ENCODE measurements around the gene SLC66A2.
A peak's percentile ranks its signal among the peaks of the same experiment; 100 is the strongest.

SLC66A2 gene

DNA sequence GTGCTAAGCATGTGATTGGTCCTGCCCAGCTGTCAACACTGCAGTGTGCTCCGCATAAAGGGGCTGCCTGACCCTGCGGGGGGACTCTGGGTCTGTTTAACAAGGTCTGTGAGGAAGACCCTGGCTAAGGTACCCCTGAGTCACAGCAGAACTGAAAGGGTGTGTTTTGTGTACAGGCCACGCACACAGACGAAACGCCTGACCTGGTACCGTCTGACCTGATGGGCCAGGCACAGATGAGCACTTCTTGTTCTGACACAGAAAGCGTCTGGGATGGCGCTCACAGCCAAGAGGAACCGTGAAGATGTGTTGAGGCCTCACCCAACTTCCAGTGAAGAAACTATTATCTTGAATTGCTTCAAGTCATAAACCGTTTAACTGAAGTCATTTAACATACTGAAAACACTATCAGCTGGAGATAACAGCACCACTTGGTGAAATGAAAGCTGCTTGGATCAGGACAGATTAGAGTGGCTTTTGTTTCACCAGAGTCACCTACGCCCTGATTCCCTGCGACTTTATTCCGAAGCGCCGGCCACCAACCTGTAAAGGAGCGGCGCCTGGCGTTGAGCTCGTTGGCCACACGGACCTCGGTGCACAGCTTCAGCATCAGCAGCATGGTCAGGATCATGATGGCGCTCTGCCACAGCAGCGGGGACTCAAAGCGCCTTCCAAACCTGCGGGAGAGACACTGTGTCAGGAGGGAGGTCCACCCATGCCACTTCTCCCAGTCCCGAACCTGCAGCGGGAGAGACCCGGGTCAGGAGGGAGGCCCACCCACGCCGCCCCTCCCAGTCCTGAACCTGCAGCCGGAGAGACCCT lies 8.5 kb downstream of the SLC66A2 start:
- peaks cover 83% of the 10 kb centered on the region for H3K4me1 Mint-ChIP-seq (ENCODE audit: low read depth)
- intact Hi-C loops (cut with micrococcal nuclease), result no loop called here
- peaks cover 100% of the 10 kb centered on the region for H3K36me3 Mint-ChIP-seq (ENCODE audit: low read depth)
- no peak overlapping the region for H3K4me3 Mint-ChIP-seq
- H3K27ac Mint-ChIP-seq, result peak overlapping the region; percentile 84
- no peaks in the 10 kb centered on the region for H3K9me3 Mint-ChIP-seq
- H3K27me3 Mint-ChIP-seq, result no peaks in the 10 kb centered on the region

GRCh38 chr18:79942211-79942610 lies 9.2 kb downstream of the SLC66A2 start:
- intact Hi-C loops (cut with micrococcal nuclease), result no loop called here

DNA sequence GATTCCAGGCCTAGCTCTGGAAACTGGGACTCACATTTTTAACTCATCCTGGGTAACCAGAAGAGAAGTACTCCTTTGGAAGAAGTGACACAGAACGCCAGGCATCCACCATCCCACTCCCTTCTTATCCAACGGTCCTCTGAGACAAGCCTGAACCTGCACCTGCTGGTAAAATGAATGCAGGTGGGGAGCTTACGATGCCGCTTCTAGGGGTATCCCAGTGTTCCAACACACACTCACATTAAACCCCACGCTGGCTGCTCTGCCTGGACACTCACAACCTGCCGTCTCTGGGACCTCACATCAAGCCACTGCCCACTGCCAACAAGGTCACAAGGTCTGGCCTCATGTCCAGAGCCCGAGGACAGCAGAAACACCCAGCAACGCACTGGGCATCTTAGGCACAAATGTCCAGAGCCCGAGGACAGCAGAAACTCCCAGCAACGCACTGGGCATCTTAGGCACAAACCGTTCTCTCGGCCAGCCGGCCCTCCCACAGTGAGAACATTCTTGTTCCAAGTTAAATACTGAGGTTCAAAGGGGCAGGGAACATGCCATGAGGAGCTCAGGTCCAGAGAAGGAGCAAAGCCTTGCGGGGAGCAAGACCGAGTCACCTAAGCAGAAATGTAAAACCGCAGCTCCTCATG lies 9.9 kb downstream of the SLC66A2 start:
- Mint-ChIP-seq H3K4me1 (ENCODE audit: low read depth) (peaks cover 84% of the 10 kb centered on the region), H3K27me3 (no peaks in the 10 kb centered on the region), H3K36me3 (ENCODE audit: low read depth) (peaks cover 100% of the 10 kb centered on the region), H3K27ac (peak overlapping the region; percentile 84), H3K4me3 (no peak overlapping the region), H3K9me3 (no peaks in the 10 kb centered on the region)
- intact Hi-C loops (cut with micrococcal nuclease), result no loop called here

More at GRCh38 chr18:79942211-79942610, 9.2 kb downstream of the SLC66A2 start:
- peaks cover 100% of the 10 kb centered on the region for H3K36me3 Mint-ChIP-seq (ENCODE audit: low read depth)
- H3K4me3 Mint-ChIP-seq, result no peak overlapping the region
- peak overlapping the region; percentile 84 for H3K27ac Mint-ChIP-seq
- H3K27me3 Mint-ChIP-seq, result no peaks in the 10 kb centered on the region
- no peaks in the 10 kb centered on the region for H3K9me3 Mint-ChIP-seq
- peaks cover 83% of the 10 kb centered on the region for H3K4me1 Mint-ChIP-seq (ENCODE audit: low read depth)

DNA sequence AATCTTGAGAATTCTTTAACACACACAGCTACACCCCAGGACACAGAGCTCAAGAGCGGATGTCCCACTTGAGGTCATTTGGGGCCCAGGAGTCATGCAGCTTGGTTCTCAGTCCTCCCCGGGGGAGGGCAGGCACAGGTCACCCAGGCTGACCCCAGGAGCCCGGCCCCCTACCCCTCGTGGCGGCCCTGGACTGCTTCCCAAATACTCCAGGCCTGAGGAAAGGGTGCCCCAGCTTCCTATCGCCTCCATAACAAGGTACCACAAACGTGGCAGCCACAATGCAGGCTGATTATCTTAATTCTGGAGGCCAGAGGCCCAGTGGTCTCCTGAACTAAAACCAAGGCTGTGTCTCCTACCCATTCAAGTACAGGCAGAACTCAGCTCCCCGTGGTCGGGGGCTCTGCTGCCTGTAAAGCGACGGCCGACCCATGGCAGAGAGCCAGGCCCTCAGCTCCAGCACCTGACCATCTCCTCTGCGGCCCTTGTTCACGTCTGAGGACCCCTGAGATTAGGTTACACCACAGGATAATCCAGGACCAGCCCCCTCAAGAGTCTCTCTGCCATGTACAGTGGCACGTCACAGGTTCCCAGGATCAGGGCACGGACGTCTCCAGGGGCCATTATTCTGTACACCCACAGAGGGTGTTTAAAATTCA lies 10.5 kb downstream of the SLC66A2 start:
- Mint-ChIP-seq H3K27me3 (no peaks in the 10 kb centered on the region), H3K36me3 (ENCODE audit: low read depth) (peaks cover 100% of the 10 kb centered on the region), H3K9me3 (peaks cover 3% of the 10 kb centered on the region), H3K4me3 (no peak overlapping the region), H3K4me1 (ENCODE audit: low read depth) (peaks cover 85% of the 10 kb centered on the region), H3K27ac (no peak overlapping the region)
- intact Hi-C loops (cut with micrococcal nuclease), result no loop called here

DNA sequence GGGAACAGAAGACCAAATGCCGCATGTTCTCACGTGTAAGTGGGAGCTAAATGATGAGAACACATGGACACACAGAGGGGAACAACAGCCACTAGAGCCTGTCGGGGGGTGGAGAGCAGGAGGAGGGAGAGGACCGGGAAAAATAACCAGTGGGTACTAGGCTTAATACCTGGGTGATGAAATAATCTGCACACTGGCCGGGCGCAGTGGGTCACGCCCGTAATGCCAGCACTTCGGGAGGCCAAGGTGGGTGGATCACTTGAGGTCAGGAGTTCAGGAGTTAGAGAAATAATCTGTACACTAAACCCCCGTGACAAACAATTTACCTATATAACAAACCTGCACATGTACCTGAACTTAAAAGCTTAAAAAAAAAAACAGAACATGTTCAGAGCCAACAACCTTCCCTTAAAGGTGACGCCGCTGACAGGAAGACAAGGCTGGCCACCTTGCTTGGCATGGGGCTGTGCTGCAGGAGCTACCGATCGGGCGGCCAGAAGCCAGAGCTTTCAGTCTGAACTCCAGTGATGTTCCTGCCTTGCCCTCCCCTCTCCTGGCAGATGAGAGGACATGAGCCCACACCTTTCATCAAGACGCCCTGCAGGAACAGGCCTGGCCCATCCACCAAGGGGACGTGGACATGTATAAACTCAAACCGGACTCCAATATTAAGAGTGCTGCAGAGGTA lies 11.2 kb downstream of the SLC66A2 start:
- peaks cover 9% of the 10 kb centered on the region for H3K9me3 Mint-ChIP-seq
- intact Hi-C loops (cut with micrococcal nuclease), result no loop called here
- H3K4me1 Mint-ChIP-seq (ENCODE audit: low read depth), result peaks cover 85% of the 10 kb centered on the region
- no peak overlapping the region for H3K4me3 Mint-ChIP-seq
- H3K36me3 Mint-ChIP-seq (ENCODE audit: low read depth), result peaks cover 100% of the 10 kb centered on the region
- no peak overlapping the region for H3K27ac Mint-ChIP-seq
- no peaks in the 10 kb centered on the region for H3K27me3 Mint-ChIP-seq

DNA sequence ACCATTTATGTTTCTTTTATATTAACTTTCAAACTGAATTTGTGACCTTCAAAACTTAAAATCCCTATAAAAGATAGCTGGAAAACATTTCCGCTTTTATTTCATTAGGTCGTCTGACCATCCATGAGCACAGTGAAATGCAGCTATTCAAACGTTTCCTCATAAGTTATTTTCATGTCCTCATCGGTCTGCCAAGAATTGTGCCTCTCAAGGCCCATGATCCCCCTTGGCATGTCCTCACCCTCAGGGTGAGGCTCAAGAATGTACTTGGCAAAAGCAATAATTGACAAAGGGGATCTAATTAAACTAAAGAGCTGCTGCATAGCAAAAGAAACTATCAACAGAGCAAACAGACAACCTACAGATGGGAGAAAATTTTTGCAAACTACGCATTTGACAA lies 12.4 kb downstream of the SLC66A2 start:
- H3K9me3 Mint-ChIP-seq, result peaks cover 9% of the 10 kb centered on the region
- intact Hi-C loops (cut with micrococcal nuclease), result loop anchor here (10.0 kb wide), 1 partner anchor 46 kb away; the partner anchor contains the start of gene TXNL4A
- H3K27me3 Mint-ChIP-seq, result no peaks in the 10 kb centered on the region
- H3K27ac Mint-ChIP-seq, result no peak overlapping the region
- H3K4me1 Mint-ChIP-seq (ENCODE audit: low read depth), result peaks cover 85% of the 10 kb centered on the region
- H3K36me3 Mint-ChIP-seq (ENCODE audit: low read depth), result peaks cover 98% of the 10 kb centered on the region
- no peak overlapping the region for H3K4me3 Mint-ChIP-seq

DNA sequence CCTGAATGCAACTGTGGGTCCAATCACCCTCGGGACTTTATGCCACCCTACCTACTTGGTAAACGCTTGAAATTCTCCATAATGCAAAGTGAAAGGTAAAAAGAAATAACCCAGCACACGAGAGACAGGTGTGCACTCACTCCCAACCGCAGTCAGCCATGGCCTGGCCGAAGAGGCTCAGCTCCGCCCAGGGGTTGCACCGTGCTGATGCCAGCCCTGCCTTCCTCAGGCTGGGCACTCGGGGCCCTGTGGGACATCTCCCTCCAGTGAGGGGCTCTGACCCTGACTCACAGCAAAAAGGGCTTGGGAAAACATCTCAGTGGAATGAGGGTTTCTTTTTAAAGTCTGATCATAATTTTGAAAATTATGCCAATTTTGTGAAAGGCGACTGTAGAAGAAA lies 13.3 kb downstream of the SLC66A2 start:
- Mint-ChIP-seq H3K27me3 (no peaks in the 10 kb centered on the region), H3K9me3 (peaks cover 10% of the 10 kb centered on the region), H3K4me3 (no peak overlapping the region), H3K4me1 (ENCODE audit: low read depth) (peaks cover 82% of the 10 kb centered on the region), H3K36me3 (ENCODE audit: low read depth) (peaks cover 97% of the 10 kb centered on the region), H3K27ac (no peak overlapping the region)
- intact Hi-C loops (cut with micrococcal nuclease), result loop anchor here (10.0 kb wide), 1 partner anchor 47 kb away; the partner anchor contains the start of gene TXNL4A

- intact Hi-C loops (cut with micrococcal nuclease), result loop anchor here (10.0 kb wide), 1 partner anchor 48 kb away; the partner anchor contains the start of gene TXNL4A
- peaks cover 81% of the 10 kb centered on the region for H3K4me1 Mint-ChIP-seq (ENCODE audit: low read depth)
- no peaks in the 10 kb centered on the region for H3K27me3 Mint-ChIP-seq
- peak overlapping the region; percentile 86 for H3K27ac Mint-ChIP-seq
- no peak overlapping the region for H3K4me3 Mint-ChIP-seq
- H3K36me3 Mint-ChIP-seq (ENCODE audit: low read depth), result peaks cover 97% of the 10 kb centered on the region
- peaks cover 19% of the 10 kb centered on the region for H3K9me3 Mint-ChIP-seq
Observed at GRCh38 chr18:79937103-79937860, 14.2 kb downstream of the SLC66A2 start.

GRCh38 chr18:79936641-79937040 lies 14.8 kb downstream of the SLC66A2 start:
- Mint-ChIP-seq H3K36me3 (ENCODE audit: low read depth) (peaks cover 97% of the 10 kb centered on the region), H3K27me3 (no peaks in the 10 kb centered on the region), H3K9me3 (peaks cover 26% of the 10 kb centered on the region), H3K4me1 (ENCODE audit: low read depth) (peaks cover 79% of the 10 kb centered on the region), H3K27ac (peak overlapping the region; percentile 86), H3K4me3 (no peak overlapping the region)
- intact Hi-C loops (cut with micrococcal nuclease), result loop anchor here (10.0 kb wide), 1 partner anchor 48 kb away; the partner anchor contains the start of gene TXNL4A

DNA sequence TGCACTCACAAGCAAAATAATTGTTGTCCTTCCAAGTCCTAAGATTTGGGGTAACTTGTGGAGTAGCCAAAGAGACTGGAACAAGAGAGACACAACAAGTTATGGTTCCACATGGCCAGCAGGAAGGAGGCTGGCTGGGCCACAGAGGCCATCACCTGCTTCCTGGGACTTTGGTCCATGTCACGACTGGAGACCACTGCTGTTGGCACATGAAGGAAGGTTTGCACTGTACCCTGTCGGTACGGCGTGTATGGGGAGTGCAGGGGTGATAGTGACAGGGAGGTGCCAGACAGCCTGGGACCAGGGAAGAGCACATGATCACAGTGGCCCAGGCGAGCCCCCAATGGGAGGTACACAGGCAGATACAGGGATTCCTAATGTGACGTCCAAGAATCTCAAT lies 15.5 kb downstream of the SLC66A2 start:
- peaks cover 76% of the 10 kb centered on the region for H3K4me1 Mint-ChIP-seq (ENCODE audit: low read depth)
- peaks cover 33% of the 10 kb centered on the region for H3K9me3 Mint-ChIP-seq
- H3K27ac Mint-ChIP-seq, result peak overlapping the region; percentile 86
- peaks cover 97% of the 10 kb centered on the region for H3K36me3 Mint-ChIP-seq (ENCODE audit: low read depth)
- H3K4me3 Mint-ChIP-seq, result peak overlapping the region; percentile 42
- intact Hi-C loops (cut with micrococcal nuclease), result loop anchor here (2.0 to 10.0 kb wide), 2 partner anchors 15 to 49 kb away; partner anchors contain the start of genes SLC66A2 and TXNL4A
- no peaks in the 10 kb centered on the region for H3K27me3 Mint-ChIP-seq

DNA sequence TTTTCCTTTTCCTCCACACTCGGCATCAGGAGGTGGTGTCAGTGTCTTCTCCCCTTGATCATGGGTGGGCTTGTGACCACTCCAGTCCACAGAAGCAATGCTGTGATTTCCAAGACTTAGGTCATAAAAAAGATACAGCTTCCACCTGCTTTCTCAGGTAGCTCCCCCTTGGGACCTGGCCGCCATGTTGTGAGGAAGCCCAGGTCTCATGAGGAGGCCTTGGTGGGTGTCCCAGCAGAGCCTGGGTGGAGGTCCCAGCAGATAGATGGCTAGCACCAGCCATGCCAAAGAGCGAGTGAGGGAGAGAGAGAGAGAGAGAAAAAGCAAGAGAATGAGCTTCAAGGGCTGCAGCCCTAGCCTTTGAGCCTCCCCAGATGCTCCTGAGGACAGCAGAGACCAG lies 16.0 kb downstream of the SLC66A2 start:
- H3K36me3 Mint-ChIP-seq (ENCODE audit: low read depth), result peaks cover 92% of the 10 kb centered on the region
- peak overlapping the region; percentile 86 for H3K27ac Mint-ChIP-seq
- peak overlapping the region; percentile 32 for H3K4me3 Mint-ChIP-seq
- H3K4me1 Mint-ChIP-seq (ENCODE audit: low read depth), result peaks cover 76% of the 10 kb centered on the region
- H3K9me3 Mint-ChIP-seq, result peaks cover 34% of the 10 kb centered on the region
- H3K27me3 Mint-ChIP-seq, result no peaks in the 10 kb centered on the region
- intact Hi-C loops (cut with micrococcal nuclease), result loop anchor here (2.0 to 10.0 kb wide), 2 partner anchors 15 to 49 kb away; partner anchors contain the start of genes SLC66A2 and TXNL4A

DNA sequence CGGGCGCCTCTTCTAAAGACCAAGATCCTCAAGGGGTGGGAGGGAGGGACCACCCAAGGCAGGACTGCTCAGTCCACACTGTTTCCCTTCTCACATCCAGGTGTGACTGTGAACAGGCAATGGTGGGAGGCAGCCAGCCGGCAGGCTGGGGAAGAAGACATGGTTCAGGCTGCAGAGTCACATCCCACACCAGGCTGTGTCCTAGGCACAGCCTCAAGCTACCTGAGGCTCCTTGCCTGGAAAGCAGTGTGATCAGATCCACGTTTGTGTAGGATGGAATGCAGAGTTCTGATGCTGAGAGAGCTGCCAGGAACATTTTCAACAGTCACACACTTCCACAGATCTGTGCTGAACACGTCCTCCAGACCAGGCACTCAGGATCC lies 16.4 kb downstream of the SLC66A2 start:
- peak overlapping the region; percentile 49 for H3K4me3 Mint-ChIP-seq
- peak overlapping the region; percentile 86 for H3K27ac Mint-ChIP-seq
- peaks cover 75% of the 10 kb centered on the region for H3K4me1 Mint-ChIP-seq (ENCODE audit: low read depth)
- H3K27me3 Mint-ChIP-seq, result no peaks in the 10 kb centered on the region
- peaks cover 36% of the 10 kb centered on the region for H3K9me3 Mint-ChIP-seq
- intact Hi-C loops (cut with micrococcal nuclease), result loop anchor here (2.0 to 10.0 kb wide), 2 partner anchors 16 to 50 kb away; partner anchors contain the start of genes SLC66A2 and TXNL4A
- H3K36me3 Mint-ChIP-seq (ENCODE audit: low read depth), result peaks cover 92% of the 10 kb centered on the region
